IMR-90 (cell line): ENCODE data around the gene SDCCAG8.

Source experiments
- CEBPB ChIP-seq: IDR thresholded peaks from 2 replicates; pipeline ENCODE4 v1.6.1; 2012; ENCODE audit warnings: low read depth, low read length, improper control_type of control experiment
- FOS ChIP-seq: fragments of 150-350 bp; IDR thresholded peaks from 2 replicates; pipeline ENCODE4 v1.6.1; 2016; ENCODE audit warnings: low read depth, low read length
- MAFK ChIP-seq: IDR thresholded peaks from 2 replicates; pipeline ENCODE4 v1.6.1; 2012; ENCODE audit warnings: low read depth, low read length, improper control_type of control experiment
- MXI1 ChIP-seq: IDR thresholded peaks from 2 replicates; pipeline ENCODE4 v1.6.1; 2012; ENCODE audit warnings: low read depth, mild to moderate bottlenecking, low read length, moderate library complexity, borderline replicate concordance
- POLR2A ChIP-seq: IDR thresholded peaks from 2 replicates; pipeline ENCODE4 v1.6.1; 2012; ENCODE audit warnings: mild to moderate bottlenecking, low read depth, low read length
- RAD21 ChIP-seq: IDR thresholded peaks from 2 replicates; pipeline ENCODE4 v1.6.1; 2012; ENCODE audit warnings: low read length, improper control_type of control experiment
- RCOR1 ChIP-seq: IDR thresholded peaks from 2 replicates; pipeline ENCODE4 v1.6.1; 2012; ENCODE audit warnings: mild to moderate bottlenecking, low read length, improper control_type of control experiment; ENCODE audit not compliant: insufficient replicate concordance
- RFX5 ChIP-seq: IDR thresholded peaks from 2 replicates; pipeline ENCODE4 v1.8.0; 2012; ENCODE audit warnings: low read depth, mild to moderate bottlenecking, low read length, moderate library complexity
- SMC3 ChIP-seq: fragments of 150-350 bp; IDR thresholded peaks from 2 replicates; pipeline ENCODE4 v1.6.1; 2016; ENCODE audit warnings: low read depth, mild to moderate bottlenecking, antibody characterized with exemption, low read length, moderate library complexity
- USF2 ChIP-seq: fragments of 150-350 bp; IDR thresholded peaks from 2 replicates; pipeline ENCODE4 v1.6.1; 2017; ENCODE audit warnings: mild to moderate bottlenecking, antibody characterized with exemption, low read length, low read depth
- TF ChIP-seq, protein P1 (sequence below): conservative IDR thresholded peaks from 2 replicates; pipeline ENCODE4 v1.5.1; 2012; ENCODE audit warnings: mild to moderate bottlenecking, low read depth, low read length, improper control_type of control experiment
- TF ChIP-seq, protein P2 (sequence below): fragments of 150-350 bp; IDR thresholded peaks from 2 replicates; pipeline ENCODE4 v1.6.1; 2016; ENCODE audit warnings: low read depth, mild to moderate bottlenecking, low read length, moderate library complexity, borderline replicate concordance

GRCh38 chr1:243508943-243509342, 253.1 kb downstream of the SDCCAG8 start:
- TF ChIP-seq SMC3 (no peak), RFX5 (no peak), RAD21 (no peak), RCOR1 (no peak), USF2 (no peak), POLR2A (no peak), CEBPB (no peak), MXI1 (no peak), MAFK (no peak), FOS (no peak)
- TF ChIP-seq, protein P1, sequence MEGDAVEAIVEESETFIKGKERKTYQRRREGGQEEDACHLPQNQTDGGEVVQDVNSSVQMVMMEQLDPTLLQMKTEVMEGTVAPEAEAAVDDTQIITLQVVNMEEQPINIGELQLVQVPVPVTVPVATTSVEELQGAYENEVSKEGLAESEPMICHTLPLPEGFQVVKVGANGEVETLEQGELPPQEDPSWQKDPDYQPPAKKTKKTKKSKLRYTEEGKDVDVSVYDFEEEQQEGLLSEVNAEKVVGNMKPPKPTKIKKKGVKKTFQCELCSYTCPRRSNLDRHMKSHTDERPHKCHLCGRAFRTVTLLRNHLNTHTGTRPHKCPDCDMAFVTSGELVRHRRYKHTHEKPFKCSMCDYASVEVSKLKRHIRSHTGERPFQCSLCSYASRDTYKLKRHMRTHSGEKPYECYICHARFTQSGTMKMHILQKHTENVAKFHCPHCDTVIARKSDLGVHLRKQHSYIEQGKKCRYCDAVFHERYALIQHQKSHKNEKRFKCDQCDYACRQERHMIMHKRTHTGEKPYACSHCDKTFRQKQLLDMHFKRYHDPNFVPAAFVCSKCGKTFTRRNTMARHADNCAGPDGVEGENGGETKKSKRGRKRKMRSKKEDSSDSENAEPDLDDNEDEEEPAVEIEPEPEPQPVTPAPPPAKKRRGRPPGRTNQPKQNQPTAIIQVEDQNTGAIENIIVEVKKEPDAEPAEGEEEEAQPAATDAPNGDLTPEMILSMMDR = no peak
- TF ChIP-seq, protein P2, sequence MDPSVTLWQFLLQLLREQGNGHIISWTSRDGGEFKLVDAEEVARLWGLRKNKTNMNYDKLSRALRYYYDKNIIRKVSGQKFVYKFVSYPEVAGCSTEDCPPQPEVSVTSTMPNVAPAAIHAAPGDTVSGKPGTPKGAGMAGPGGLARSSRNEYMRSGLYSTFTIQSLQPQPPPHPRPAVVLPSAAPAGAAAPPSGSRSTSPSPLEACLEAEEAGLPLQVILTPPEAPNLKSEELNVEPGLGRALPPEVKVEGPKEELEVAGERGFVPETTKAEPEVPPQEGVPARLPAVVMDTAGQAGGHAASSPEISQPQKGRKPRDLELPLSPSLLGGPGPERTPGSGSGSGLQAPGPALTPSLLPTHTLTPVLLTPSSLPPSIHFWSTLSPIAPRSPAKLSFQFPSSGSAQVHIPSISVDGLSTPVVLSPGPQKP = no peak
